Gastrocnemius medialis (tissue), 4 donors: Measurements from ENCODE around the gene NPHS2.

Experiments
- CTCF ChIP-seq, 5 experiments: fragments of 450-650 bp in 3 of 5; fragments of 200-600 bp in 2 of 5; sonication (generic) in 2 of 5; IDR thresholded peaks in 4 of 5; conservative IDR thresholded peaks in 1 of 5; 1 replicate in 4 of 5; 2 replicates in 1 of 5; pipeline ENCODE4 v1.5.1; 2016 to 2019; ENCODE audit warnings: antibody characterized with exemption in 5 of 5, mild to moderate bottlenecking in 3 of 5, moderate library complexity in 3 of 5
- POLR2A ChIP-seq, 2 donors: fragments of 450-650 bp; IDR thresholded peaks; one replicate each; pipeline ENCODE4 v1.6.1; 2017; ENCODE audit warnings: antibody characterized with exemption in 2 of 2, mild to moderate bottlenecking in 2 of 2, moderate library complexity in 2 of 2

GRCh38 chr1:179547021-179547535 is 28.7 kb downstream of the NPHS2 start:
- TF ChIP-seq POLR2A (IDR thresholded peaks at IDR 0.05) (no peak), CTCF (IDR thresholded peaks at IDR 0.05 in 4 of 5, conservative IDR thresholded peaks at IDR 0.05 in 1 of 5) (no peak)
